ENCODE results near the gene DOC2A.

DNA sequence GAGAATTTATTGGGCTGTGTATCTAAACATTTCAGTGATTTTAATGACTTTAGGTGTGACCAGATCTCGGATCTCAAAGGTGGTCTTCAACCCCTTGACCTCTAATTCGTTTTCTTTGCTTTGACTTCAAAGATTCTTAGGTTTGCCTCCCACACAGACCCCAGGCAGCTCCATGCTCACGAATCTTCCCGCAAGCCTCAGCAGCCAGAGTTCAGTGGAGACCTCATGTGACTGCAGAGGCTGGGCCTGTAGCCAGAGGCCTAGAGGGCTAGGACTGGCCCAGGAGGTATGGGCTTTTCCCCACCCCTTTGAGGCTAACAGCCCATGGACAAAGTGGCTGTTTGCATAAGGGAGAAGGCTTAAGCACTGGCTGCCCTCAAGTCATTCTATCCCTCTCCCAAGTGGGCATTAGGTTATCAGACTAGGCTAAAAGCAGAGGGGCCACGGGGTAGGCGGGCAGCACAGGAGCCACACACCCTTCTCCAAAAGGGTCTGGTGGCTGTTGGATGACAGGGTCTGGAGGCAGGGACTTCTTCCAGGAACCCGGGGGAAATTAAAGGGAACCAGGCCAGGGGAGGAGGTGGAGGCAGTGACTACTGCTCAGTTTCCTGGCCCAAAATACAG, 18.4 kb downstream of the DOC2A start:
- TF ChIP-seq ZNF274 (IDR thresholded peaks at IDR 0.05; ENCODE audit: low read depth, low read length) = no peak
- no peak for TF ChIP-seq YY1 (IDR thresholded peaks at IDR 0.05; ENCODE audit: insufficient read depth, insufficient read length)
